Right atrium auricular region (tissue), 2 donors: ENCODE data around the gene ZNF654. TPM values are rescaled to one million over a fixed set of nuclear protein-coding genes. Genes with fewer than 3 reads are reported as not detected.
"Not testable (repeated sequence)": the region's sequence is repeated elsewhere in the genome, so short reads cannot be mapped to it uniquely, and the experiment has no call there.

ENCODE experiments used
- DNase-seq: peaks from one replicate; pipeline ENCODE4 v3.0.0-alpha.2; 2019; ENCODE audit warnings: low spot score
- H3K27ac ChIP-seq, 2 donors: fragments of 200-600 bp; sonication (generic); 1 replicate in 1 of 2; 2 replicates in 1 of 2; pipeline ENCODE4 v1.5.1; 2016 to 2019
- H3K27me3 ChIP-seq, 2 donors: fragments of 200-600 bp; sonication (generic); one replicate each; pipeline versions ENCODE4 v1.5.1 to v1.6.0; 2017 to 2019
- H3K36me3 ChIP-seq: fragments of 200-600 bp; sonication (generic); one replicate; pipeline ENCODE4 v1.5.1; 2016
- H3K4me1 ChIP-seq, 2 donors: fragments of 200-600 bp; sonication (generic); one replicate each; pipeline versions ENCODE4 v1.5.1 to v1.6.0; 2017 to 2019
- H3K4me3 ChIP-seq, 2 donors: fragments of 200-600 bp; sonication (generic); 1 replicate in 1 of 2; 2 replicates in 1 of 2; pipeline ENCODE4 v1.5.1; 2017 to 2019; ENCODE audit warnings: mild to moderate bottlenecking in 1 of 2, moderate library complexity in 1 of 2
- H3K9me3 ChIP-seq, 2 donors: fragments of 200-600 bp; sonication (generic); one replicate each; pipeline ENCODE4 v1.5.1; 2019
- total RNA-seq, 2 donors: library from RNA; depleted of rRNA; stranded (reverse); fragments of >200 nt; gene quantifications; one replicate each; pipeline ENCODE4 v1.1.0, GENCODE V29; 2016
- TF ChIP-seq, protein P1 (sequence below), 2 donors: fragments of 200-600 bp; sonication (generic); IDR thresholded peaks; one replicate each; pipeline ENCODE4 v1.5.1; 2019; ENCODE audit warnings: antibody characterized with exemption in 2 of 2

Gene ZNF654
- total RNA-seq, 2 donors from 2014 or later: 6.8 to 7.2 TPM

DNA sequence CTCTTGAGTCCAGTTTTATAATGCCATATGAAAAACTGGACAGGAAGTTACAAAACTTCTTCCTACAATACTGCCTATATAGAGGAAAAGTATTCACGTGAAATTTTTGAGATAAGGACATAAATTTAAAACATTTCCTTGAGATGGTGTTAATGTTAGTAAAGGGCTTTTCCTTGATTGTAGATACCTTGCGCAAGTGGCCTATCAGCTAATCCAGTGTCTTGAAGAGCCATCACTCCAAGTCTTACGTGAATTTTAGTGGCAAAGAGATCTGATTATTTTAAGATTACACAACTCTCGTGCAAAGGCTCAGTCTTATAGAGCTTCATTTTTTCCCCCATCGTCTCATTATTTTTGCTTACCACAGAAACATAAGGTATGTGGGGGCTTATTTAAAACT, 109.1 kb downstream of the ZNF654 start:
- Histone ChIP-seq H3K4me1 (no peaks in the 10 kb centered on the region), H3K36me3 (no peaks in the 10 kb centered on the region), H3K9me3 (no peaks in the 10 kb centered on the region), H3K4me3 (no peak overlapping the region), H3K27me3 (no peaks in the 10 kb centered on the region), H3K27ac (no peak overlapping the region)
- DNase-seq: no peak
- TF ChIP-seq, protein P1, sequence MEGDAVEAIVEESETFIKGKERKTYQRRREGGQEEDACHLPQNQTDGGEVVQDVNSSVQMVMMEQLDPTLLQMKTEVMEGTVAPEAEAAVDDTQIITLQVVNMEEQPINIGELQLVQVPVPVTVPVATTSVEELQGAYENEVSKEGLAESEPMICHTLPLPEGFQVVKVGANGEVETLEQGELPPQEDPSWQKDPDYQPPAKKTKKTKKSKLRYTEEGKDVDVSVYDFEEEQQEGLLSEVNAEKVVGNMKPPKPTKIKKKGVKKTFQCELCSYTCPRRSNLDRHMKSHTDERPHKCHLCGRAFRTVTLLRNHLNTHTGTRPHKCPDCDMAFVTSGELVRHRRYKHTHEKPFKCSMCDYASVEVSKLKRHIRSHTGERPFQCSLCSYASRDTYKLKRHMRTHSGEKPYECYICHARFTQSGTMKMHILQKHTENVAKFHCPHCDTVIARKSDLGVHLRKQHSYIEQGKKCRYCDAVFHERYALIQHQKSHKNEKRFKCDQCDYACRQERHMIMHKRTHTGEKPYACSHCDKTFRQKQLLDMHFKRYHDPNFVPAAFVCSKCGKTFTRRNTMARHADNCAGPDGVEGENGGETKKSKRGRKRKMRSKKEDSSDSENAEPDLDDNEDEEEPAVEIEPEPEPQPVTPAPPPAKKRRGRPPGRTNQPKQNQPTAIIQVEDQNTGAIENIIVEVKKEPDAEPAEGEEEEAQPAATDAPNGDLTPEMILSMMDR (IDR thresholded peaks at IDR 0.05): no peak

DNA sequence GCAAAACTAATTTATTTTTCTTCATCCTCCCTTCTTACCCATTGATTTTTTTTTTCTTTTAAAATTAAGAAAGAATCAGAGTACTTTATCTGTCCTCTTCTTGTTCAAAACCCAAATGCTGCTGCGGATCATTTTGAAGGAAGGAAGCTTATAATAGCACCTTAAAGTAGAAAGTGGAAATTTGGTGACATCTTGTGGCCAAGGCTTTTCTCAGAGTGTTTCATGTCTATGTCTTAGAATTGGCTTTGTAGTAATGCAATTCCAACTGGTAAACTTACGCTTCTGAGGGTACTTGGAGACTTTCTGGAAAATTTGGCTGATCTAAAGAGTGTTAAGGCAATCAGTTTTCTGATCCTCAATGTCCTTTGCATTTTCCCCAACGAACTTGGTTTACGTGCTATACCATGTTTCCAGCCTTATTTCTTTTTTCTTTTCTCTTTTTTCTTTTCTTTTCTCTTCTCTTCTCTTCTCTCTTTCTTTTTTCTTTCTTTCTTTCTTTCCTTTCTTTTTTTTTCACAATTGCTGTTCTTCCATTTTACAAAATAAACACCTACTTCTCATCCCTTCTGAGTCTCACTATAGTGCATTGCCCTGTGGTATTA, 121.4 kb downstream of the ZNF654 start:
- H3K27me3 ChIP-seq: no peaks in the 10 kb centered on the region
- TF ChIP-seq, protein P1 (IDR thresholded peaks at IDR 0.05): peak in 1 of 2 donors; percentile 40
- no peak overlapping the region for H3K4me3 ChIP-seq
- DNase-seq: no peak
- H3K4me1 ChIP-seq: no peaks in the 10 kb centered on the region
- H3K9me3 ChIP-seq: no peaks in the 10 kb centered on the region
- H3K27ac ChIP-seq: no peak overlapping the region
- no peaks in the 10 kb centered on the region for H3K36me3 ChIP-seq

DNA sequence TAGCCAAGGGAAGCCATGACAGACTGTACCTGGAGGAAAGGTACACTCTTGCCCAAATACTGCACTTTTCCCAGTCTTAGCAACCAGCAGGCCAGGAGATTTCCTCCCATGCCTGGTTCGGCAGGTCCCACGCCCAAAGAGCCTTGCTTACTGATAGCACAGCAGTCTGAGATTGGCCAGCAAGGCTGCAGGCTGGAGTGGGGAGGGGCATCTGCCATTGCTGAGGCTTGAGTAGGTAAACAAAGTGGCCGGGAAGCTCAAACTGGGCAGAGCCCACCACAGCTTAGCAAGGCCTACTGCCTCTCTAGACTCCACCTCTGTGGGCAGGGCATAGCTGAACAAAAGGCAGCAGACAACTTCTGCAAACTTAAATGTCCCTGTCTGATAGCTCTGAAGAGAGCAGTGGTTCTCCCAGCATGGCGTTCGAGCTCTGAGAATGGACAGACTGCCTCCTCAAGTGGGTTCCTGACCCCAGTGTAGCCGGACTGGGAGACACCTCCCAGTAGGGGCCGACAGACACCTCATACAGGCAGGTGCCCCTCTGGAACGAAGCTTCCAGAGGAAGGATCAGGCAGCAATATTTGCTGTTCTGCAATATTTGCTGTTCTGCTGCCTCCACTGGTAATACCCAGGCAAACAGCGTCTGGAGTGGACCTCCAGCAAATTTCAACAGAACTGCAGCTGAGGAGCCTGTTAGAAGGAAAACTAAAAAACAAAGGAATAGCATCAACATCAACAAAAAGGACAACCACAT, 123.3 kb downstream of the ZNF654 start:
- H3K4me3 ChIP-seq, H3K9me3 ChIP-seq, H3K36me3 ChIP-seq, H3K4me1 ChIP-seq, H3K27me3 ChIP-seq, DNase-seq, H3K27ac ChIP-seq: not testable (repeated sequence)

DNA sequence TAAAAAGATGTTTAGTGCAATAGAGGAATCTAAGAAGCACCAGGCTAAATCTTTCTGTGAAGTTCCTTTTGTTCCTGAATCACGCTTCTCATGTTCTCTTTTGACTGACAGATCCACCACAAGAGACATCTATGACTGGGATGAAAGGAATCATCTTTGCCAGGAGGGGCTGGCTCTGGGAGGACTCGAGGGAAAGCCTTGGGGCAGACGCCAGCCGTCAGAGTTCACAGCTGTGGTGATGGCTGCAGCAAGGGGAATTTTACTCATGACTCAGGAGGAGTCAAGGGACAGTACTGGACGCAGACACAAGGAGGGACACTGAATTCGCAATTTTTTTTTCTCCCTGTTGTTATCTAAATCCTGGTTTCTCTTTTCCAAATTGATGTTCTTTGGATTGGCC, 129.4 kb downstream of the ZNF654 start:
- TF ChIP-seq, protein P1 (IDR thresholded peaks at IDR 0.05): no peak
- no peak for DNase-seq
- H3K4me3 ChIP-seq: no peak overlapping the region
- no peaks in the 10 kb centered on the region for H3K36me3 ChIP-seq
- H3K4me1 ChIP-seq: no peaks in the 10 kb centered on the region
- no peaks in the 10 kb centered on the region for H3K27me3 ChIP-seq
- no peak overlapping the region for H3K27ac ChIP-seq
- H3K9me3 ChIP-seq: no peaks in the 10 kb centered on the region

DNA sequence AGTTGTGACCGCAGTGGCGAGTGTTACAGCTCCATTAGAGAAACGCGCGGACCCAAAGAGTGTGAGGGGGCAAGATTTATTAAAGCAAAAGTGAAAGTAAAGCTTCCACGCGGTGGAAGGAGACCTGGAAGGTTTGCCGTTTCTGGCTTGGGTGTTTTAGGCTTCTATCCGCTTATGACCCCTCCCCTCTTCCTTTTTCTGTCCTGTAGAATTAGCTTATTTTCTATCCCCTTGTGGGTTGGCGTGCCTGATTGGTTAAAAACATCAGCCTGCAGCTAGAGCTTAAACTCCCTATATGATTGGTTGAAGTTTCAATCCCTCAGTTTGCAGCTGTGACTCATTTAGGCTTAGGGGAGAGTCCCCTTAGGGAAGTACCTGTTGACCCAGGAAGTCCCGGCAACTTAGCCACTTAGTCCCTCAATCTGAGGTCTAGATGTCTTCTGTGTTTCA, 130.3 kb downstream of the ZNF654 start:
- no peak overlapping the region for H3K4me3 ChIP-seq
- H3K36me3 ChIP-seq: no peaks in the 10 kb centered on the region
- H3K4me1 ChIP-seq: no peaks in the 10 kb centered on the region
- no peak for DNase-seq
- no peak overlapping the region for H3K27ac ChIP-seq
- no peaks in the 10 kb centered on the region for H3K27me3 ChIP-seq
- no peaks in the 10 kb centered on the region for H3K9me3 ChIP-seq
- TF ChIP-seq, protein P1 (IDR thresholded peaks at IDR 0.05): no peak

DNA sequence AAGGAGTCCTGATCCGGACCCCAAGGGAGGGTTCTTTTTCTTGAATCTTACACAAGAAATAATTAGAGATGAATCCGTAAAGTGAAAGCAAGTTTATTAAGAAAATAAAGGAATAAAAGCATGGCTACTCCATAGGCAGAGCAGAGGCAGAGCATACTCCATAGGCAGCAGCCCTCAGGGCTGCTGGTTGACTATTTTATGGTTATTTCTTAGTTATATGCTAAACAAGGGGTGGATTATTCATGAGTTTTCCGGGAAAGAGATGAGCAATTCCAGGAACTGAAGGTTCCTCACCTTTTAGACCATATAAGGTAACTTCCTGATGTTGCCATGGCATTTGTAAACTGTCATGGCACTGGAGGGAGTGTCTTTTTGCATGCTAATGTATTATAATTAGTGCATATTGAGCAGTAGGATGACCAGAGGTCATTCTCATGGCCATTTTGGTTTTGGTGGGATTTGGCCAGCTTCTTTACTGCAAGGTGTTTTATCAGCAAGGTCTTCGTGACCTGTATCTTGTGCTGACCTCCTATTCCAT, 132.9 kb downstream of the ZNF654 start:
- Histone ChIP-seq H3K36me3 (no peaks in the 10 kb centered on the region), H3K27ac (no peak overlapping the region), H3K4me3 (no peak overlapping the region), H3K9me3 (no peaks in the 10 kb centered on the region), H3K27me3 (no peaks in the 10 kb centered on the region), H3K4me1 (no peaks in the 10 kb centered on the region)
- TF ChIP-seq, protein P1 (IDR thresholded peaks at IDR 0.05): no peak
- DNase-seq: no peak
